ENCODE data around the gene PIN1.

Gene PIN1

DNA sequence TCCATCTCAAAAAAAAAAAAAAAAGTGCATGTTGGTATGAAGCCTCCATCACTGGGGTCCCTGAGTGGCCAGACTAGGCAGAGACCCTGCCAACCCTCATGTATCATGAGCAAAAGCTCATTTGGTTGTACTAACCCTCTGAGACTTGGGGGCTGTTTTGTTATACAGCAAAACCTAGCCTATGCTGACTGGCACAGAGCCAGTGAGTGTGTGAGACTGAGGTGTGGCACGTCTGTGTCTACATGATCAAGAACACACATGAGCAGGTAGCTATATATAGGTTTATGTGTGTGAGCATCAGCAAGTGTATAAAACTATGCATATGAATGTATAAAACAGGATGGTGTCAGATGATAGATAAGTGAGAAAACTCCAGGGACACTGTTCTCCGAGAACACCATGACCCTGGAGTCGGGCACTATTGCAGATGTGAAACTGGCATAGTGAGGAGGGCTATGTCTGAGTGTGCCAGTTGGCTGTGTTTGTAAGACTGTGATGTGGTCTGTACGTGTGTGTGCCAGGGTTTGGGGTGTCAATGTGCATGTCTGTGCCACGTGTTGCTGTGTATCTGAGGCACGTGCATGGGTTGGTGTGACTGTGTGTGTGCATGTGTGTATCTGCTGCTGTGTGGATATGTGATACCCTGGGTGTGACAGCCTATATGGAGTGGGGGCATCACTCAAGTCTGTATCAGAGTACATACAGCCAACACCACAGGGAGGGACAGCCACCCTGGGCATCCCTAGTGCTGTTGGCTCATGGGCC, 56.7 kb downstream of the PIN1 start:
- DNase-seq, result no peak

All from DMS 273 treated with DMSO at 0.1 percent for 48 hours (cell line).